Keratinocyte (primary cell): Measurements from ENCODE around the gene MEG3.

Experiments
- EZH2 ChIP-seq: IDR thresholded peaks from one replicate; pipeline ENCODE4 v1.6.1; 2012; ENCODE audit warnings: inconsistent platforms, mild to moderate bottlenecking, low read length, moderate library complexity
- TF ChIP-seq, protein P1 (sequence below), 3 experiments: IDR thresholded peaks in 1 of 3; conservative IDR thresholded peaks in 1 of 3; optimal IDR thresholded peaks in 1 of 3; 2 replicates in 2 of 3; 3 replicates in 1 of 3; pipeline versions ENCODE3 to v1.5.1; 2011; ENCODE audit warnings: low read length in 3 of 3, mild to moderate bottlenecking in 3 of 3, moderate library complexity in 2 of 3, control low read depth in 1 of 3, inconsistent platforms in 1 of 3; ENCODE audit not compliant: insufficient read depth in 2 of 3; ENCODE audit errors: extremely low read depth in 1 of 3

DNA sequence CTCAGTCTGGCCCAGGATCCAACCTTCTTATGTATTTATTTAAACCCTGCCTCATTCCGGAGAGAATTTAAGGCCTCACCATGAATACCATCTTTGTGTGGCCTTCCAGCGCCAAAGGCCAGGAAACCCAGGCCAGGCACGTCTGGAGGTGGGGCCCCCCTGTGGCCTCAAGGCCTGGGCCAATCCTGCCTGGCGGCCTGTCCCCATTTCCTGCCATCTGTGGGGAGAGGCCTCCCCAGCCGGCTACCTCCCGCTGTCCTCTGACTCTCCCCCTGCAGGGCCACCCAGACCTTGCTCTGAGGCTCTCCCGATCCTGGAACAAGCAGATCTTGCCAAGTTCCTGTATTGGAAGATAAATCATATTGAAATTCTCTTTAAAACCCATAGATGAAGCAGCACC is 37.4 kb upstream of the MEG3 start:
- TF ChIP-seq, protein P1, sequence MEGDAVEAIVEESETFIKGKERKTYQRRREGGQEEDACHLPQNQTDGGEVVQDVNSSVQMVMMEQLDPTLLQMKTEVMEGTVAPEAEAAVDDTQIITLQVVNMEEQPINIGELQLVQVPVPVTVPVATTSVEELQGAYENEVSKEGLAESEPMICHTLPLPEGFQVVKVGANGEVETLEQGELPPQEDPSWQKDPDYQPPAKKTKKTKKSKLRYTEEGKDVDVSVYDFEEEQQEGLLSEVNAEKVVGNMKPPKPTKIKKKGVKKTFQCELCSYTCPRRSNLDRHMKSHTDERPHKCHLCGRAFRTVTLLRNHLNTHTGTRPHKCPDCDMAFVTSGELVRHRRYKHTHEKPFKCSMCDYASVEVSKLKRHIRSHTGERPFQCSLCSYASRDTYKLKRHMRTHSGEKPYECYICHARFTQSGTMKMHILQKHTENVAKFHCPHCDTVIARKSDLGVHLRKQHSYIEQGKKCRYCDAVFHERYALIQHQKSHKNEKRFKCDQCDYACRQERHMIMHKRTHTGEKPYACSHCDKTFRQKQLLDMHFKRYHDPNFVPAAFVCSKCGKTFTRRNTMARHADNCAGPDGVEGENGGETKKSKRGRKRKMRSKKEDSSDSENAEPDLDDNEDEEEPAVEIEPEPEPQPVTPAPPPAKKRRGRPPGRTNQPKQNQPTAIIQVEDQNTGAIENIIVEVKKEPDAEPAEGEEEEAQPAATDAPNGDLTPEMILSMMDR (optimal IDR thresholded peaks at IDR 0.05 in 1 of 3, IDR thresholded peaks at IDR 0.05 in 1 of 3, conservative IDR thresholded peaks at IDR 0.05 in 1 of 3; ENCODE audit: extremely low read depth in 1 of 3, insufficient read depth in 2 of 3, low read length in 3 of 3): no peak
- no peak for TF ChIP-seq EZH2
